NCI-H1105 (cell line): ENCODE measurements around the gene SPAG16.
"Not testable (repeated sequence)": the region's sequence is repeated elsewhere in the genome, so short reads cannot be mapped to it uniquely, and the experiment has no call there.

Source experiments
- DNase-seq: peaks from one replicate; lab custom pipeline; 2025; lab: John Stamatoyannopoulos, UW

Gene SPAG16

DNA sequence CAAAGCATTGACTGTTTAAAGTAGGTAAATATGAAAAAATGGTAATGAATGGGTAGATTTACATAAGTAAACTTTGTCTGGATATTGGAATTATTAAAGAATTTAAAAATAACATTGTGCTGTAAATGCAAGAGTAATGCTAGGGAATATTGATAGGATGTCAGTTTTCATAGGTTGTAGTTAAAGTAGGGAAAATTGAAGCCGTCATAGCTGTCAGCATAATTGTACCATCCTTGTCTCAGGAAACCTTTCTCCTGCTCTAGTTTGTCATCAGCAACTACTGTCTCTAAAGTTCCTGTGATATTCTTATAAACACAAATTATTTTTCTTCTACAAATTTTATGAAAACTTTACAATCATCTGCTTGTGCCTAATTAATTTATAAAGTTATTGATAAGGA lies 10.1 kb upstream of the SPAG16 start:
- DNase-seq, result no peak

DNA sequence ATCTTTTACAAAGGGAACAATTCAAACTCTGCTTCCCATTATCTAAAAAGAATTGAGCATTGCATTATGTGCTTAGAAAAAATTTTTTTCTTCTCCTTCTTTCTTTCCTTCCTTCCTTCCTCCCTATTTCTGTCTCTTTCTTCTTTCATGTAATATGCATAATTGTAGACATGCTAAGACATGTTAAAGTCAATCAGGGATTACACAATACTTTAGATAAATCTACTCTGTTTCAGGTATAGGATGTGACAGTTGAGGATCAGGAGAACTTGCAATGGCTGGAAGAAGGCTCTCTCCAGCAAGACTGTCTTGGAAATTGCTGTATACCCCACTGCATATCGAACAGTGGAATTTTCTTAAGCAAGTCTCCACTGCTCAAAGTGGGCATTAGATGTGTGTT lies 9.0 kb upstream of the SPAG16 start:
- DNase-seq, result no peak

DNA sequence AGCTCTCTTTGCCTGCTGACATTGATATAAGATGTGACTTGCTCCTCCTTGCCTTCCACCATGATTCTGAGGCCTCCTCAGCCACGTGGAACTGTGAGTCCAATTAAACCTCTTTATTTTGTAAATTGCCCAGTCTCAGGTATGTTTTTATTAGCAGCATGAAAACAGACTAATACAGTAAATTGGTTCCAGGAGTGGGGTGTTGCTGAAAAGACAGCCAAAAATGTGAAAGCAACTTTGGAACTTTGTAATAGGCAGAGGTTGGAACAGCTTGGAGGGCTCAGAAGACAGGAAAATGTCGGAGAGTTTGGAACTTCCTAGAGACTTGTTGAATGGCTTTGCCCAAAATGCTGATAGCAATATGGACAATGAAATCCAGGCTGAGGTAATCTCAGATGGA lies 7.1 kb upstream of the SPAG16 start:
- DNase-seq, result not testable (repeated sequence)

DNA sequence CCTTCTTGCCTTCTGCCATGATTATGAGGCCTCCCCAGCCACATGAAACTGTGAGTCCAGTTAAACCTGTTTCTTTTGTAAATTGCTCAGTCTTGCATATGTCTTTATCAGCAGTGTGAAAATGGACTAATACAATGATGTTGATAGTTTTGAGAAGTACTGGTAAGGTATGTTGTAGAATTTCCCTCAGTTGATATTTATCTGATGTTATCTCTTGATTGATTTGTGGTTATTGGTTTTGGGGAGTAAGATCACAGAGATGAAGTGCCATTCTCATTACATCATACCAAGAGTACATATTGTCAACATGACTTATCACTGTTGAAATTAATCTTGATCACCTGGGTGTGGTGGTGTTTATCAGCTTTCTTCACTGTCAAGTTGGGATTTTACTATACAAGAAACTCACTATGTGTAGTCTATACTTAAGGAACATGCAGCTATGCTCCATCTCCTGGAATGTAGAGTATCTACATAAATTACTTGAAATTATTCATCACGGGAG lies 5.1 kb upstream of the SPAG16 start:
- no peak for DNase-seq

DNA sequence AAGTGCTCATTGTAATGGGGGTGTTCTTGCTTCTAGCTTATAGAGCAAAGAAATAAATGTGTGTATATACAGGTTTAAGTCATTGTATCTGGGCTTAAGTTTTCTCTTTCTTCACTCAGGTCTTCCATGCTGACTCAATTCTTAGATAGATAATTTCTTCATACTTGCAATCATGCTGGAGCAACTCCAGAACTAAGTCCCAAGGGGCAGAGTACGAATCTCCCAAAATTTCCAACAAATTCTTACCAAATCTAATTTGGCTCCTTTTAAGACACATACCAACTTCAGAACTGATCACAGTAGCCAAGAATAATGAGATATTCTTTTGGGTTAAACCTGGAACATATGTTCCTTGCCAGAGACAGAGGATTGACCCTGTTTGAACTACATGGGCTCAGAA lies 4.3 kb upstream of the SPAG16 start:
- DNase-seq, result no peak

DNA sequence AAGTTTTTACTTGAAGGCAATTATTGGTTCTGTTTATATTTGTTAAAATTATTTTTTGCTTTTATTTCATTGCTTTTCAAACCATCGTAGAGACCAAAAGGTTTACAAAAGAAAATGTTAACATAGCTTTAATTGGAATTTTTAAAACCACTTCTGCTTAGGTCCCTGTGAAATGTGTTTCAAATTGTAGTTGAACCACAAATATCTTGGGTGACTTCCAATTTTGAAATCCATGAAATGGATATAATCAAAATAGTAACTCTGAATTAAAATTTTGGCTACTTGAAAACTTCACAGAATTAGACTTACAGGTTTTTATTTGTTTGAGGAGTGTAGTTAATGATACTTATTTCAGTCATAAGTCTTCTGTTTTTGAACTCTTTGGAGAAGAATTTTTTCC lies 3.1 kb upstream of the SPAG16 start:
- no peak for DNase-seq

DNA sequence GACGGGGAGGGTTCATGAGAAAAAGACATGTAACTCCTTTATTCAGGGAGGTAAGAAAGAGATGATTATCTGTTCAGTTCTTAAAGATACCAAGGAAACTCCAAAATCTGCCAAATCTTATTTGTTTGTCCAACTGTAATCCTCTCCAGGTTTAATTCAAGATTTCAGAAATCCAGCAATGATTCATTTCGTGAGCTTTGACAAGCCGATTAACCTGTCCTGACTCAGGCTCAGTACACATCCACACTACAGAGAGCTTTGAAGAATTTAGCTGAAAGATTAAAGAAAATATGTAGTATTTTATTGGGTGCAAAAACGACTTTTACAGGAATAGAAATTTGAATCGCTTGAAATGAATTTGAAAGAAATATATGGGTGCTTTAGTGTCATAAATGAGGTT lies 1.1 kb downstream of the SPAG16 start:
- DNase-seq, result no peak

DNA sequence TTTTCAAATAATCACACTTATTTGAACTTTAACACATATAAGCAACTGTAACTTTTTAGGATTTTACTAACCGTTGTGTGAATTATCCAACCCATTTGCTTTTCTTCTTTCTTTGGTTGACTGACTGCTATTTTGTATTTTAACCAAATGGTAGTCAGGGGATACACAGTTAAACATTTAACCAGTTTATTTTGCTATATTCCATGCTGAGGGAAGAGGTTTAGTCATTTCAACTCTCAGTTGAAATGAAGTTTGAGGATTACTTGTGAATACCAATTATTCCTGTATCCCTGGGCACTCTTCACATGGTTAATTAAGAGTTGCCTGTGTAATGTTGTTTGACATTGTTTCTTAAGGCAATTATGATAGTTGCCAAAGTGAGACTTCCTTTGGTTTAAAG lies 1.9 kb downstream of the SPAG16 start:
- no peak for DNase-seq

DNA sequence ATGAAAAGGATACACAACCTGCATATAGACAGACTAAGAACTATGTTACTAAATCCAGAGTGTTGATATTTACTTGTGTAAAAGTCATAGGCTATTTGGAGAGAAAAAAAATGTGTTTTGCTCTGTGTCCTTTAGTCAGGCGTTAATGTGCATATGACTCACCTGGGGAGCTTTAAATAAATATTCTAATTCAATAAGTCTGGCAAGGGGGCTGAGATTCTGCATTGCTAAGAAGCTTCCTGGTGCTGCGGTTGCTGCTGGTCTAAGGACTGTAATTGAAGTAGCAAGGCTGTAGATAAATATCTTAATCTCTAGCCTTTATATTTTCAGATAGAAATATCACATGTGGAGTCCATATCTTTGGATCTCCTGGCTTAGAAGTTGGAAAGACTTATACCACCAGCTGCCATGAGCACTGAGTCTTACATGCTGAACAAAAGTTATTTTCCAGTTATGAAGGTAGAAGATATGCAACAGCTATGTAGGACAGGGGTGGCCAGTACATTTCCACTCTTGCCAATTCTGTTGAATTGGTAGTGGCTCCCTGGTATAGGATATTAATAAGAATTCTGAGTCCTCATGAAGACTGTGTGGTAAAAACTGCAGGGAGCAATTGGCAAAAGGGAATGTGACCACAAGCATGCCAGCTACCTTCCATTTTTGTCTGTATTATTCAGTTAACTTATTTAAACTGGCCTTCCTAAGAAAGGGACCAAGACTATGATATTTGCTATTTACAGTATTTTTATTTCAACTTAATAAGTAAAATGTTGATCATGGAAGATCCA lies 4.8 kb downstream of the SPAG16 start:
- no peak for DNase-seq

DNA sequence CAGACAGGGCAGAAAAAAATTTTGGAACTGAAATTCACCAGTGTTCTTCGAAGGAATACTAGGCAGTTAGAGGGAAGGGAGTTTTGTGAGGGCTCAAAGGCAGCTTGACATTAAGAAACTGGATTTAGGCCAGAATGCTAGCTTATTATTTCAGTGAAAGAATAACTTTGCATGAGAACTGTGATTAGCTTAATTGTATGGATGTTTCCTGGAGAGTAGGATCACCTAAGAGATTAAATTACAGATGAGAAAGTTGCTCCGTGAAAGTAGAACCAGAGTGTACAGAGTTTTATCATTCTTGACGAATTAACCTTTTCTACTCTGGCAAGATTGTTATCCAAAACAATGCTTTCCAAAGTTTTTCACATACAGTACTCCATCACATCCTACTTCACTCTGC lies 6.2 kb downstream of the SPAG16 start:
- DNase-seq, result no peak

DNA sequence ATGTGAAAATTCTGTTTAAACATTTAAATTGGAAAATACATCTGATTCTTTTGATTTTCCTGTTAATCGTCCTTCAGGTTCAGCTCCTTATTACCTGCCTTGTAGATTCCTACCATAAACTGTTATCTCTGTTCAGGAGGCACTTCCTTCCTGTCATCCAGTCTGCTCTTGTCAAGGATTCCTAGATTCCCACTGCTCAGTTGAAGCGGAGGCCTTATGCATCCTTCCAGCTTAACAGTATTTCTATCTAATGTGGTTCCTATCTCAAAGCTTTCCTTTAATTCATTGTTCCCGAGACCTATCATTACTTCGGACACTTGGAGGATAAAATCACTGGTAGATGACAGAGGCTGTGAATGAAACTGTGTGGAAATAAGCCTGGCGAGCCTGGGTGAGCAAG lies 12.0 kb downstream of the SPAG16 start:
- no peak for DNase-seq

DNA sequence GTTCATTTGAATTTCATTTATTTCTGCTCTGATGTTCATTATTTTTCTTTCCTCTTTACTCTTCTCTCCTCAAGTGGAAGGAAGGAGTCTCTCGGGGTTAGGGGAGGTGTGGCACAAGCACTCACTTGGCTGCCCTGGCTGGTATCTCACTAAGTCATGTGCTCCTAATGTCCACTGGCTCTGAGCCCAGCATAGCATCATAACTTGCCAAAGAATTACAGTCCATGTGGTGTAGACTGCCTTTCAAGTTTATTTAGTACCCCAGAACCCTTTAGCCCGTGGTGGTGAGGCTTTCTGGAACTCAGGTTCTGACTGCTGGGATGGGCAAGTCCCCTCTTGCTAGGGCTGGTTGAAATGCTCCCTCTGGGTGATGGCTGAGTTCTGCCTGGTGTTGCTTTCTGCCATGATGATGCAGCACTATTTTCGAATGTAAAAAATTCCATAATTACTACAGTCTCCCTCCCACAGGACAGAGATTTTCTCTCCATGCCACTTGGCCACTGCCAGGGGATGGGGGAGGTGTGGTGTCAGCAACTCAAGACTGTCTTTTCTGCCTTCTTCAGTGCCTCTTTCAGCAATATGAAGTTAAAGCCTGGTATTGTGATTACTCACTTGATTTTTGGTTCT lies 22.2 kb downstream of the SPAG16 start:
- DNase-seq, result no peak

DNA sequence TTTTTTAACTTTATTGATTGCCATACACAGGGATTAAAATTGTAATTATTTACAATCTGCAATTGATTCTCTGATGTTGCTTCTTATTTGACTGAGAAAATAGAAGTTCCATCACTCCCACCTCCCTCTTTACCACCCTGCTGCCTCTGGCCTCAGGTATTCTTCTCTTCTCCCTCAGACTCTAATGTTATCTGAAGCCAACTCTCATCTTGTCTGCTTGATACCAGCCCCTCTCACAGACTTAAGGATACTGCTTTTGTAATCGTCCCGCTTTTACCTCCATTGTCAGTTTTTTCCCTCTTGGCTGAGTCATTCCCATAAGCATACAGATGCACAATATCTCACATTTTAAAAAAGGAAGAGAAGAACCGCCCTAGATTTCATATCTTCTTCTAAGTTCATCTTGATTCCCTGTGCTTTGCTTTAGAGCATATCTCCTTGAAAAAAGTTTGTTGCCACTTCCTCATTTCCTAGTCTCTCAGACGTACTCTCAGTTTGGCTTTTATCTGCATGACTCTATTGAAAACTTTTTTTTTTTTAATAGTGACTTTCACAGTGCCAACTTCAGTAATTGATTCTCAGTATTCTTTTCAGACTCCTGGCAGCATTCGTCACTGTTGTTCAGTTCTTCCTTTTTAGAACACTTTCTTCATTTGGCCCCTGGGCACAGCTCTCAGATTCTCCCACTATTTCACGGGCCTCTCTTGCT lies 31.1 kb downstream of the SPAG16 start:
- DNase-seq, result no peak

DNA sequence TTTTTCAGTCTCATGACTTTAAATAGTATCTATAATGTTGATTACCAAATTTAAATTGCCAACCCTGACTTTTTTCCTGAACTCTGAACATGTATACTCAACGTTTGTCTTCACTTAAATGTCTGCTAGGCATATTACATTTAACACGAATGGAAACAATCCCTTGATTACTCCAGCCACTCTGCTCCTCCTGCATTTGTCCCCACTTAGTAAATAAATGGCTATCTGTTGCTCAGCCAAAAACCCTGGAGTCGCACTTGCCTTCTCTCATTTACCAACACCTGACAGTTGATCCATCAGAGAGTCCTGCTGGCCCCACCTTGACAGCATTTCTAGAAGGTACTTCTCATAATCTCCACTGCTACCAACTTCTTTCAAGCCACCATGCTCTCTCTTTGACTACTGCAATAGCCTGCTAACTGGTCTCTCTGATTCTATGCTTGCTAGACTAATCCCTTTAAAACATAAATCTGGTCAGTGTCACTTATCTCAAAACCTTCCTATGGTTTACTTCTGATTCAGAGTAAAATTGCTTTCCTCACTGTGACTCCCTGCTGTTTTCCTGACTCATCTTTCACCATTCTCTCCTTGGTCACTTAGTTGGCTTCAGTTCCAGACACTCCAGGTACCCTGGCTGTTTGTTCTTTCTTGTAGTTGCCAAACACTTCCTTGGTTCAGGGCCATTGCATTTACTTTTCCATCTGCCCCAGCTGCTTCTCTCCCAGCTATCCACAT lies 31.9 kb downstream of the SPAG16 start:
- DNase-seq, result no peak

DNA sequence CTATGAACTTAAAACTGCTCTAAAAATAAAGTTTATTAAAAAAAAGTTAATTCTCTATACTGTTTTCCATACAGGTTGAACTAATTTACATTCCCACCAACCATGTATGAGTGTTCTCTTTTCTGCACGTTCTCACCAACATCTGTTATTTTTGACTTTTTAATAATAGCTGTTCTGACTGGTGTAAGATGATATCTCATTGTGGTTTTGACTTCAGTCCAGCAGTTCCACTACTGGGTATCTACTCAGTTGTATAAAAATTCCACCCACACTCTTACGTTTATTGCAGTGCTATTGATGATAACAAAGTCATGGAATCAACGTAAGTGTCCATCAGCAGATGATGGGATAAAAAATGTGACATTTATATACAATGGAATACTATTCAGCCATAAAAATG lies 33.7 kb downstream of the SPAG16 start:
- DNase-seq, result no peak

DNA sequence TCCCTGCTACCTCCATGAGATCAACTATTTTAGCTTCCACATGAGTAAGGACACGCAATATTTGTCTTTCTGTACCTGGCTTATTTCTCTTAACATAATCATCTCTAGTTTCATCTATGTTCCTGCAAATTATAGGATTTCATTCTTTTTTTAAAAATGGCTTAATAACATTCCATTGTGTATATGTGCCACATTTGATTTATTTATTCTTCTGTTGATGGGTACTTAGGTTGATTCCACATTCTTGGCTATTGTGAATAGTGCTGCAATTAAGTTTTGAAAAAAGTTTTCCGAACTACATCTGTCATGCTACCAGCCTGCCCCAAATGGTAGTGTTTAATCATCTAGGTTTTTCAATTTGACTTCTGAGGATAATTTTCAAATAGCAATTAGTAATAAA lies 36.3 kb downstream of the SPAG16 start:
- no peak for DNase-seq

DNA sequence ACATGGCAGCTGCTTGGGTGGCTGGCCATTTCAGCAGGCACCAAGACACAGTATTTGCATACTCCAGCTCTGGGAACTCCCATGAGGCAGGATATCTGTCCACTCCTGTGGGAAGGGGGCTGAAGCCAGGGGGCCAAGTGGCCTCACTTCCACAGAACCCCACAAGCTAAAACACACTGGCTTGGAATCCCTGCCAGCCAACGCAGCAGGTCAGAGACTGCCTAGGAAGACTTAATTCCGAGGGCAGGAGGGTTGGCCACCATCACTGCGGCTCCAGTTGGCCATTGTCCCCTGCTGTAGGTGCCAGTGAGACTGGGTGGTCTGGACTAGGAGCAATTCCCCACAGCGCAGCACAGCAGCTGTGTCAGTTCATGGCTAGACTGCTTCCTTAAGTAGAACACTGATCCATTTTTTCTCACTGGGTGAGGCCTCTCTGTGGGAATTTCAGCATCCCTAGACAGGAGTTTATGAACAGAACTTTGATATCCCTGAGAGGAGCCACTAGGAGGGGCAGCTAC lies 52.0 kb downstream of the SPAG16 start:
- DNase-seq, result no peak

DNA sequence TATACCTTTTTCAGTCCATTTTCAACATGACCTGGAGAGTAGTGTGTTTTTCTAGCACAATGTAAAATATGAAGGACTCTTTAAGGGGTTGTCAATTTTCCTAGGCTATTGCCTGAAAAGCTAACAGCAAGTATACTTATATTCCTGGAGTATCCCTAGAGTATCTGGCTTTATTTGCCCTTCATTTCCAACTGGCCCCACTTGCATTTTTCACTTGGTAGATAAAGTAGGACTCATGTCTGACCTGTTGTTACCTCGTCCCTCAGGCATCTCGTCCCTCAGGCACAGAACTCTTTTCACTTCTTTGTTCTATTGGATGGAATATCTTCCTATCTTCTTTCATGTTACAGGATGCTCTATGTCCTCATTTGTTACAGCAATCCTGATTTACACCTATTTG lies 69.2 kb downstream of the SPAG16 start:
- no peak for DNase-seq

DNA sequence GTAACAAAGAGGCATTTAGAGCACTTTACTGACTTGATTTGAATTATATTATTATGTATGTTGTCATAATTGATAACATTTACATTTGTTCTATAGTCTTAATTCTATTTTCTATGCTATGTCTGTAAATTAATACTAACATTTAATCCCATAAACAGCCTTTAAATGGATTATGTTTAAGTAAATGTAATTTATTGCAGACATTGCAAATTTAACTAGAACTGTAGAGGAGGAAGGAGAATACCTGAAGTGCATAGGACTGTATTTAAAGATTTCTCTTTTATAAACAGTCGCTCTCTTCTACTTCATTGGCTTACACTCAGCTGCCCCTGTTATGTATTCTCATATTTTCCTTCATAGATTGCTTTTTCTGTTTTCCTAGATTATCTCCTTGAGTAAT lies 92.4 kb downstream of the SPAG16 start:
- no peak for DNase-seq

DNA sequence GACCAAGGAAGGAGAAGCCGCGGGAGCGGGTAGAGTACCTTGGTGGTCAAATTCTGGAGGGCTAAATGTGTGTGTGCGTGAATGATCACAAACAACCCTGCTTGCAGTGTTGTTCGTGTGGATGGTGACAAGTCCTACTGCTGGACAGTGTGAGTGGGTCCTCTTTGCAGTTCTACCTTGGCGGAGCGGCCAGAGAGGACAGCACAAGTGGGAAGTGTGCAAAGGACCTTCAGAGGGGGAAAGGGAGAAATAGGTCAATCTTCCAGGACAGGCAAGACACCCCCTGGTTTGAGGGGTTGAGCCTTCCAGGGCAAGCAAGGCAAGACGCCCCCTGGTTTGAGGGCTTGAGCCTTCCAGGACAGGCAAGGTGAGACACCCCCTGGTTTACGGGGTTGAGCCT lies 122.8 kb downstream of the SPAG16 start:
- DNase-seq, result not testable (repeated sequence)

DNA sequence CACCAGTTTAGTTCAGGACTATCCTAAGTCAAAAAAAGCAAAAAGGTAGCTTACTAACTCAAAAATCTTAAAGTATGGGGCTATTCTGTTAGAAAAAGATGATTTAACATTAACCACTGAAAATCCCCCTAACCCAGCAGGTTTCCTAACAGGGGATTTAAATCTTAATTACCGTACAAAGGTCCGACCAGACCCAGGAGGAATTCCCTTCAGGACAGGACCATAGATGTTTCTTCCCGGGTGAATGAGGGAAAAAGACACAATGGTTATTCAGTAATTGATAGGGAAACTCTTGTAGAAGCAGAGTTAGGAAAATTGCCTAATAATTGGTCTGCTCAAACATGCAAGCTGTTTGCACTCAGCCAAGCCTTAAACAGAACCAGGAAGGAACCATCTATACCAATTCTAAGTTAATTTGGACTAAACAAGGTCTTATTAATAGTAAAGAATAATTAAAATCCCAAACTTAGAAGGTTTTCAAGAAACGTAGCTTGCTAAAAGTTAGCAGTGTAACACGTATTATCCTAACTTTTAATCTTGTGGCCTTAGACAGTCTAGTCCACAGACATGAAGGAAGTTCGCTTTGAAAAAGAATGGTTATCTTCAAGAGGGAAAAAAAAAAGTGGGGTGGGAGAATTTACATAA lies 124.3 kb downstream of the SPAG16 start:
- DNase-seq, result not testable (repeated sequence)

DNA sequence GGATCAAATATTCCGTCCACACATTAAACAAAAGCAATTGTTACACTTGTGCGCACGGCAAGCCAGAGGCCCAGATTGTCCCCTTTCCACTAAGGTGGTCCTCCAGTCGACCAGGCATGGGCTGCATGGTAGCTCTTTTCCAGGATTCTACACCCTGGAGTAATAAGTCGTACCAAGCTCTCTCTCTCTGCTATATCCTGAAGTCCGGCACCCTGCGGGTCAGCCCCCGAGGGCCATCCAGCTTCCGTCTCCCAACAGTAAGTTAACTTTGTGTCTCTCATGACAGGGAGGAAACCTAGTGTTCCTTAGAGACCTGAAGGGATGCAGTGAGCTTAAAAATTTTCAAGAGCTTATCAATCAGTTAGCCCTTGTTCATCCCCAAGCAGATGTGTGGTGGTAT lies 126.4 kb downstream of the SPAG16 start:
- not testable (repeated sequence) for DNase-seq
